ENCODE data around the gene MMS19.

The MMS19 gene

GRCh38 chr10:97462309-97462708 is 35.9 kb downstream of the MMS19 start:
- no peak for DNase-seq (ENCODE audit: low read depth)

DNA sequence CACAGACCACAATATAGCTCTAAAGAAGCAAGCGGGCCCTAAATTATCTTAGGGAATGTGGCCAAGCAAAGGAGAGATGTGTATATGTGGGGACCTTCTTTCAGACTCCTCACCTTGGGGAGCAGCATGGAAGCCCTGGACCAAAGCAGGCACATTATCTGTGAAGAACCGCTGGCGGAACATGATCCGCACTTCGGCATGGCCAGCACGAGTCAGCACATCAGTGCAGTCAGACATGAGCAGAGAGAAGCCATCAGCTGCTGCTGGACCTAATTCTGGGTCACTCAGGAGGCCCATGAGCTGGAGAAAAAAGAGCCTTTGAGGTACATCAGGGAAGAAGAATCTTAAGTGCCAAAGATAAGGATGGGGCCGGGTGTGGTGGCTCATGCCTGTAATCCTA is 38.3 kb downstream of the MMS19 start:
- no peak for DNase-seq (ENCODE audit: low read depth)

GRCh38 chr10:97459111-97459510 is 39.1 kb downstream of the MMS19 start:
- DNase-seq (ENCODE audit: low read depth) = no peak

GRCh38 chr10:97456686-97457065 is 41.5 kb downstream of the MMS19 start:
- no peak for DNase-seq (ENCODE audit: low read depth)

DNA sequence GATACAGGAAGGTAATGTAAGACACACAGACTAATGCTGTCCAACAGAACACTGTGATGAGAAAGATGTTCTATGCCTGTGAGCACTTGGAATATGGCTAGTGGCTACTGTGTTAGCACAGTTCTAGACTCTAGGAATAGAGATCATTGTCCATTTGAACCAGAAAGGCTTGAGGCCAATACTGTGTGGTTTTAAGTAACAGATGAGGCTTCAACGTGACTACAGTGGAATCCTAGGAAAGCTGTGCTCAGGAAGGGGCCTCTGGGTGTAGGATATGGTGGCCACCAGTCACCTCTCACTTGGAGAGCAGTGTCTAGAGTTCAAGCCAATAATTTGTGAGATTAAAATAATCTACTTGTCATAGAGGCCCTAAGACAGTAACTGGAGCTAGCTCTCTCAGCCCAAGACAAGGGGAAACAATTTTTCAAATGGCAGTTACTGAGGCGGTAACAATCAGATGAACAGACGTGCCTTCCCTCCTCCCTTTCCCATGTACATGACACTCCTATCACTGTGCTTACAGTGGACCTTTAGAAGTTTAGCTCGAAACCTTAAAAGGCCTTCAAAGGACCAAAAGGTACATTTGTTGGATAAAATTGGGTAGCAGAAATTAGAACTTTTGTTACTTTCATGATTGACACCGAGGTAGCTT is 42.1 kb downstream of the MMS19 start:
- DNase-seq (ENCODE audit: low read depth) = no peak

DNA sequence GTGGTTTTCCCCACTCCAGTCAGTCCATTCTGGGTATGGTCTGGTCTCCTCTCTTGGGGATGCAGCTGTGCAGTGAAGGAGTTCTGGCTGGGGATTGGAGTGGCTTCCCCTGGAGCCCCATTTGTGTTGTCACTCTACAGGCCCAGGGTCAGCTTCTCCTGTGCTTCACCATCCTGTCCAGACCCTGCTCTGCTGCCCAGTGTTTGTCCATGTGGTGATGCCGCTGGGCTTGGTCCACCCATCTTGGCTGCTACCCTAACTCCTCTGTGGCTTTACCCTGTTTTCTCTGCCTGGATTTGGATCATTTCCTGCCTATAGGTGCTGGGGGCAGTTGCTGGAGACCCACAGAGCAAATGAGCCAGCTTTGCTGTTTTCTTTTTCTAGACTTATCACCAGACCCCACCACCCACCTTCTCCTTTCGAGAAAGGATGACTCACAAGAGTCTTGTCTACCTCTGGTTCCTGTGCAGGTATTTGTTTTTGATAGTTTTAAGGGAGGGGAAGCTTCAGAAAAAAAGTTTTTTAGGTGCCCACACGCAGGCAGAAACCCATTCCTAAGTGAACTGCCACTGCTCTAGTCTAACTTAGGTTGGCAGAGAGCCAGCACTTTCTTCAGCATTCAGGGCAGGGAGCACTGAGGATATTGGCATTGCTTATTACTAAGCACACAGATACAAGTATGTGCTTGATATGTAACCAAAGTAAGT is 43.7 kb downstream of the MMS19 start:
- peak; percentile 55 for DNase-seq (ENCODE audit: low read depth)

GRCh38 chr10:97452352-97452751 is 45.9 kb downstream of the MMS19 start:
- DNase-seq (ENCODE audit: low read depth) = no peak

GRCh38 chr10:97451605-97452004 is 46.6 kb downstream of the MMS19 start:
- DNase-seq (ENCODE audit: low read depth) = no peak

DNA sequence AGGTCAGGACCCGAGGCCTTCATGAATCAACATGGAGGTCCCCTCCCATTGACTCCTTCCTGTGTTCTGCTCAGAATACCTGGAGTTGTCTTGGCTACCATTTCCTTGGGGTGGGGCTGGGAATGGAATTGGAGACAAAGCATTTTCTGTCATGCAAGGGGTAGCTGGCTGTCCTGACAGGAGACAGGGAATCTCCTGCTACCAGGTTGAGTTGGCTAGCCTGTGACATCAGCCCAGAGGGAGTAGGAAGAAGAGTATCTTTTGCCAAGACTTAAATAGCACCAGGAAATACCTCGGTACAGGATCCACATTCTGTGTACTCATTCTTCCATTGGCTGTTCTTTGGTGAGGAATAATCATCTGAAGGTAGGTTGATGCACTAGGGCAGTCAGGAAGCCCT is 47.4 kb downstream of the MMS19 start:
- no peak for DNase-seq (ENCODE audit: low read depth)

DNA sequence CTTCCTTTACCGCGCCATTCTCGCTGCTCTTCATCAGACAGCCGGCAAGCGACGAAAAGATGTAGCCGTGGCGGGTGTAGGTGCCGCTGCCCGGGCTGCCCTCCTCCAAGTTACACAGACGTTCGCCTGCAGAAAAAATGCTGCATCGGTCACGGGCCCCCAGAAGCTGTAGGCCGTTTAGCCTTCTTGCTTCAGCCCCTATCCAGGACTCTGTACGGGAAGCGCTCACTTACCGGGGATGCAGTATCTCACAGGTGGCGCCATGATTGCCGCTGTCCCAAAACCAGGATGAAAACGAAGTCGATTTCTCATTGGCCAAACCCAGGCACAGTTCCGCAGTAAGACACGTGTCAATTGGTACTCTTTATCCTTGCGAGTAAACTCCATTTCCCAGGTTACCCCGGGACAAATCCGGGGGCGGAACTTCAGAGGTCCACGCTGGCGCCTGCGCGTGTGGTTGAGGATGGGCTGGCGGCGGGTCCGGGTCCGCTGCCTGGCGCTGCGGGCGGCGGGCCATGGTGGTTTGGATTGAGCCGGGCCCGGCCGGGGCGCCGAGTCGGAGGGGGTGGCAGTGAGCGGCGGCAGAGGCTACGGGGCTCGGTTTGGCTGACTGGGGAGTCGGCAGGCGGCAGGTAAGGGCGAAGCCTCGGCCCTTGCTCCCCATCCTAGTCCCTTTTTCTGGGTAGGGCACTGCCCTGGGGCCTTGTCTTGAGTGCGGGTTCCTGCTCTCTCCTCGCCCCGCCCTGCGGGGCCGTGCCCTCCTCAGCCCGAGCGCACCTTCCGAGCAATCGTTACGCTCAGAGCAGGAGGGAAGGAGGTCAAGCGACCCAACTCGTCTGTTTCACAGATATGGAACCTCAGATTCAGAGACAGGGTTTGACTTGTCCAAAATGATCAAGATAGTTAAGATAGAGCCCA is 52.2 kb downstream of the MMS19 start, which contains the start of the genes EXOSC1 and ZDHHC16:
Gene EXOSC1, minus strand, starts transcription at position 285 of the 918 bp plus-strand sequence. Its CDS starts 21 bp downstream, at position 264.
Gene ZDHHC16, plus strand, starts transcription at position 454 of the 918 bp plus-strand sequence. CDS start 5,501 bp downstream, outside the sequence.
- peak; percentile 90 for DNase-seq (ENCODE audit: low read depth)

DNA sequence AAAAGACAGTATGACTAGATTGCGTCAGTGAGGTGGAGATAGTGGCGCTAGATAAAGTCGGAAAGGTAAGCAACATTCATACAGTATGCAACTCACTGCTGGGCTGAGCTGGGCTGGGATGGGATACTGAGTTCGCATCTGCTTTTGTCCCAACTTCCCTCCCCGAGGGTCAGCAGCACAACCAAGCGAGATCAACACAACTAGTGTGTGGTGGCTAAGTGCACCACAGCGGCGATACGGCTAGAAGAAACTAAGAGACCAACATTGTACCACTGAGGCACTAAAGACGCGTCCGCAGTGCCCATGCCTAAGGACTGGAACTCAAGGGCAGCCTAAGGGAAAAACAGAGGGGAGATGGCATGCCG is 52.9 kb downstream of the MMS19 start:
- DNase-seq (ENCODE audit: low read depth) = no peak

GRCh38 chr10:97444212-97444611 is 54.0 kb downstream of the MMS19 start:
- no peak for DNase-seq (ENCODE audit: low read depth)

GRCh38 chr10:97442277-97442676 is 55.9 kb downstream of the MMS19 start:
- no peak for DNase-seq (ENCODE audit: low read depth)

DNA sequence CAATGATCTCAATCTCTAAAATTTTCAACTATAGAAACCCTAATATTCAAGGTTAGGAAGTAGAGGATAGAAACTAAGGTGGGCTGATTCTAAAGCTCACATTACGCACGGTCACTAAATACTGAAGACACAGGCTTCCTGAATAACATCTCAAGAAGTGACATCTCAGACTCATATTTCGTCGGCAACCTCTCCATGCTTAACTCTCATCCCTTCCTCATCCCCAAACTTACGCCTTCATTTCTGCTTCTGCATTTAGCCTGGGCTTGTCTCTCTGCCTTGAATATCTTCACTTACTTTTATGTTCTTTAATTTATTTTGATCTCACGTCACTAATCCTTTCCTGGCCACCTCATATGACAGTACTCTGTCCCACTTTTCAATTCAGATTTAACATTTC is 63.0 kb downstream of the MMS19 start:
- DNase-seq (ENCODE audit: low read depth) = no peak

GRCh38 chr10:97434557-97434956 is 63.7 kb downstream of the MMS19 start:
- no peak for DNase-seq (ENCODE audit: low read depth)

DNA sequence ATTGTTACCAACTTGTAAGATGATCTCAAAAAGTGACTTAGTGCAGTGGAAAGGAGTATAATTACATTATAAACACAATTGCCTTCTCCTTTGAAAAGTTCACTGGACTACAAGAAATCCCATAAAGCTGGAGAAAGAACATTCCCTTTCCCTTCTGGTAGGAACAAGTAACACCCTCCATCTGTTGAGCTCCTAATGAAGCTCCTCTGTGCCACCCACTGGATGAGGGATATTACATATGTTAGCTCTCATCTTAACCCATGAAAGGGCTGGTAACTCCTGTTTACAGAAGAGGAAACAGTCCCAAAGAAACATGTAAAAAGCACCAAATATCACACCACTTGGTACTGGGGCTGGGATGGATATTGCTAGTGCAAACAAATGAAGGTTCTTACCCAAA is 64.2 kb downstream of the MMS19 start:
- no peak for DNase-seq (ENCODE audit: low read depth)

- DNase-seq (ENCODE audit: low read depth) = no peak
Observed at GRCh38 chr10:97428572-97428981, 69.6 kb downstream of the MMS19 start.

- no peak for DNase-seq (ENCODE audit: low read depth)
Observed at GRCh38 chr10:97427571-97428179, 70.5 kb downstream of the MMS19 start.

DNA sequence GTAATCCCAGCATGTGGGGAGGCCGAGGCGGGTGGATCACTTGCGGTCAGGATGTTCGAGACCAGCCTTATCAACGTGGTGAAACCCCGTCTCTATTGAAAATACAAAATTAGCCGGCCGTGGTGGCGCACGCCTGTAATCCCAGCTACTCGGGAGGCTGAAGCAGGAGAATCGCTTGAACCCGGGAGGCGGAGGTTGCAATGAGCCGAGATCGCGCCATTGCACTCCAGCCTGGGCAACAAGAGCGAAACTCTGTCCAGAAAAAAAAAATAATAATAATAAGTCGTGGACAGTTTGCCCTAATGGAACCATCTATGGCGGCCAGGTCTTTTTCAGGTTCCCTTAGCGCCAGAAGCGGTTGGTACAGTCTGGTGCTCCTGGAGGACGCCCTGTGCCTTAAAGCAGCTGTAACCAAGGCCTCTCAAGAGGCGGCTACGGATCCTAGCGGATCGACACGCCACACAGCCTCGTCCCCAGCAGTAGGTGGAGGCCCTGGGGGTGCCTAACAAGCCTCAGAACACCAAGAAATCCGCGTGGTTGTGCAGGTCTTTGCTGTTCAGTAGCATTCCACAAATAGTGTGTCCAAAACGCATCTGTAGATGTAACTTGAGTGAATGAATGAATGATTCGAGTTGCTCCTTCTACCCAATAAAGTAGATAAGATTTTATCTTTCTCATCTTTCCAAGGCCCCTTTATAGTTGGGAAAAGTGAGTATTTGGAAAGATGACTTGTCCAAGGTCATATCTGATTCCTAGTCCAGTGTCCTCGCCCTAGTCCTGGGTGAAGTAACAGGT is 71.2 kb downstream of the MMS19 start:
- no peak for DNase-seq (ENCODE audit: low read depth)

- DNase-seq (ENCODE audit: low read depth) = peak; percentile 94
Observed at GRCh38 chr10:97425964-97426775, 72.1 kb downstream of the MMS19 start, which contains the start of gene PGAM1. PGAM1 (plus strand) TSS chr10:97426191; CDS start chr10:97426308, 117 bp downstream.
